Chondrocyte (in vitro differentiated cells): Measurements from ENCODE around the gene SERGEF. TPM values are rescaled to one million over a fixed set of nuclear protein-coding genes. Genes with fewer than 3 reads are reported as not detected.

ENCODE experiments used
- DNase-seq: peaks from one replicate; pipeline ENCODE4 v3.0.0; 2021; ENCODE audit warnings: mixed read lengths, low spot score
- H3K27ac Mint-ChIP-seq: one replicate; pipeline ENCODE4 v1.8.0; 2021; ENCODE audit warnings: mild to moderate bottlenecking, moderate library complexity, mixed read lengths; ENCODE audit not compliant: unreplicated experiment
- H3K27me3 Mint-ChIP-seq: 2 replicates; pipeline ENCODE4 v1.8.0; 2021; ENCODE audit warnings: low read depth, mixed read lengths
- H3K36me3 Mint-ChIP-seq: 2 replicates; pipeline ENCODE4 v1.8.0; 2021; ENCODE audit warnings: low read depth, mixed read lengths
- H3K4me1 Mint-ChIP-seq: 2 replicates; pipeline ENCODE4 v1.8.0; 2021; ENCODE audit warnings: low read depth, mild to moderate bottlenecking, mixed read lengths
- H3K4me3 Mint-ChIP-seq: one replicate; pipeline ENCODE4 v1.8.0; 2021; ENCODE audit warnings: mild to moderate bottlenecking, moderate library complexity, mixed read lengths; ENCODE audit not compliant: unreplicated experiment
- H3K9me3 Mint-ChIP-seq: 2 replicates; pipeline ENCODE4 v1.8.0; 2021; ENCODE audit warnings: low read depth, mixed read lengths
- total RNA-seq: library from RNA; stranded (reverse); gene quantifications from 3 replicates; pipeline ENCODE4 v1.2.1, GENCODE V29; 2021
- TF ChIP-seq, protein P1 (sequence below): fragments of 200-600 bp; sonication (generic); IDR thresholded peaks from 2 replicates; pipeline ENCODE4 v1.5.0; 2021; ENCODE audit warnings: antibody characterized with exemption, mild to moderate bottlenecking, moderate library complexity

The SERGEF gene
- total RNA-seq, 1 donor from 2014 or later = 37.6 TPM

DNA sequence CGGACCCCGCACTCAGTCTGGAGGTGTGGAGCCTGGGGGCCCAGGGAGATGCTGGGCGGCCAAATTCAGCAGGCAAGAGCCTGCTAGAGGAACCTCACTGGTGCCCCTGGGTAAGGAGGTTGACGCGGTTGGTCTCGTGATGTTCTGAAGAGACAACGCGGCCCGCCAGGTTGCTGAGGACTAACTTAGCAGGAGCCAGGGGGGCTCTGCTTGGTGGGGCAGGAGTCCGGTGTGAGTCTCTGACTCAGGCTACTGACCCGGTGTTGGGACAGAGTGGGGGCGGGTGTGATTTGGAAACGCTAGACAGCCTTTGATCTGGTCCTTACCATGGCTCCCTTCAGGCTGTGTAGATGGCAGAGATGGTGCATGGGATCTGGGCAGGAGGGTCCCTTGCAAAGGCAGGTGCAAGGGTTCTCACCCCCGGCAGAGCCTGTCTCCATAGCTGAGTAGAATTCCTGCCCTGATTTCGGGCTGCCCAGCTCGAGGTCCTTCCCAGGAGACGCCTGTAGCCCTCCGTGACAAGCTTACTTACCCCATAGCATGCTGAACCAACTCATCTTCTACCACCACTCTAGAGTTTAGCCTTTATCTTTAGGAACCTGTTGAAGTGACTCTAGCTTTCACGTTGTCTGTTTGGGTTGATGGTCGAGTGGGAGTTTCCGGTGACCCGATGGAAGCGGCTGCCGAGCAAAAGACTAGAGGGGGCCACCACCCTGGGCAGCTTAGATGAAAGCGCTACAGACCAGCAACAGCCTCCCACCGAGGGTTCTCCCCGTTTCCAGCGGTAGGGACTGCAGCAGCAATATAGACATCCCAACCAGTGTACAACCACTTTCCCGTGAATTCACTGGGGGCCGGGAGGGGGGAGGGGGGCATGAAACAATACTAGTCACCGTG lies 239.9 kb downstream of the SERGEF start:
- DNase-seq = no peak
- Mint-ChIP-seq H3K4me3 (no peak overlapping the region), H3K36me3 (peaks cover 3% of the 10 kb centered on the region), H3K4me1 (no peaks in the 10 kb centered on the region), H3K27me3 (peaks cover 3% of the 10 kb centered on the region), H3K27ac (no peak overlapping the region), H3K9me3 (no peaks in the 10 kb centered on the region)
- TF ChIP-seq, protein P1, sequence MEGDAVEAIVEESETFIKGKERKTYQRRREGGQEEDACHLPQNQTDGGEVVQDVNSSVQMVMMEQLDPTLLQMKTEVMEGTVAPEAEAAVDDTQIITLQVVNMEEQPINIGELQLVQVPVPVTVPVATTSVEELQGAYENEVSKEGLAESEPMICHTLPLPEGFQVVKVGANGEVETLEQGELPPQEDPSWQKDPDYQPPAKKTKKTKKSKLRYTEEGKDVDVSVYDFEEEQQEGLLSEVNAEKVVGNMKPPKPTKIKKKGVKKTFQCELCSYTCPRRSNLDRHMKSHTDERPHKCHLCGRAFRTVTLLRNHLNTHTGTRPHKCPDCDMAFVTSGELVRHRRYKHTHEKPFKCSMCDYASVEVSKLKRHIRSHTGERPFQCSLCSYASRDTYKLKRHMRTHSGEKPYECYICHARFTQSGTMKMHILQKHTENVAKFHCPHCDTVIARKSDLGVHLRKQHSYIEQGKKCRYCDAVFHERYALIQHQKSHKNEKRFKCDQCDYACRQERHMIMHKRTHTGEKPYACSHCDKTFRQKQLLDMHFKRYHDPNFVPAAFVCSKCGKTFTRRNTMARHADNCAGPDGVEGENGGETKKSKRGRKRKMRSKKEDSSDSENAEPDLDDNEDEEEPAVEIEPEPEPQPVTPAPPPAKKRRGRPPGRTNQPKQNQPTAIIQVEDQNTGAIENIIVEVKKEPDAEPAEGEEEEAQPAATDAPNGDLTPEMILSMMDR = no peak

DNA sequence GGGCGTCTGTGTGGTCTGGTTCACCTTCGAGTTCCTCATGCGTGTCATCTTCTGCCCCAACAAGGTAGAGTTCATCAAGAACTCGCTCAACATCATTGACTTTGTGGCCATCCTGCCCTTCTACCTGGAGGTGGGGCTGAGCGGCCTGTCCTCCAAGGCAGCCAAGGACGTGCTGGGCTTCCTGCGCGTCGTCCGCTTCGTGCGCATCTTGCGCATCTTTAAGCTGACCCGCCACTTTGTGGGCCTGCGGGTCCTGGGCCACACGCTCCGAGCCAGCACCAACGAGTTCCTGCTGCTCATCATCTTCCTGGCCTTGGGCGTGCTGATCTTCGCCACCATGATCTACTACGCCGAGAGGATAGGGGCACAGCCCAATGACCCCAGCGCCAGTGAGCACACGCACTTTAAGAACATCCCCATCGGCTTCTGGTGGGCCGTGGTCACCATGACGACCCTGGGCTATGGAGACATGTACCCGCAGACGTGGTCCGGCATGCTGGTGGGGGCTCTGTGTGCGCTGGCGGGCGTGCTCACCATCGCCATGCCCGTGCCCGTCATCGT lies 240.9 kb downstream of the SERGEF start:
- no peak overlapping the region for H3K27ac Mint-ChIP-seq
- H3K9me3 Mint-ChIP-seq = no peaks in the 10 kb centered on the region
- peaks cover 1% of the 10 kb centered on the region for H3K27me3 Mint-ChIP-seq
- TF ChIP-seq, protein P1 = no peak
- no peak for DNase-seq
- H3K36me3 Mint-ChIP-seq = no peaks in the 10 kb centered on the region
- H3K4me1 Mint-ChIP-seq = no peaks in the 10 kb centered on the region
- H3K4me3 Mint-ChIP-seq = no peak overlapping the region

DNA sequence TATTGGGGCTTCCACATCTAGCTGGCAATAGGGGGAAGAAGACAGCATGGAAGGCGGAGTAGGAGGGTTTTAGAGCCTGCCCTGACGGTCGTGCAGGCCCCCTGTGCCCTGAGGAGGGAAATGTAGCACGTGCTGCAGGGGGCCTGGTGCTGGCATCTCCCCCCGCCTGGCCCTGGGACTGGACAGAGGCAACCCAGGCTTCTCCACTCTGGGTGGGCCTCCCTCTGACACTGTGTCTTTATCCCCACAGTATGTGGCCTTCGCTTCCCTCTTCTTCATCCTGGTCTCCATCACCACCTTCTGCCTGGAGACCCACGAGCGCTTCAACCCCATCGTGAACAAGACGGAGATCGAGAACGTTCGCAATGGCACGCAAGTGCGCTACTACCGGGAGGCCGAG lies 241.4 kb downstream of the SERGEF start:
- no peak overlapping the region for H3K4me3 Mint-ChIP-seq
- no peaks in the 10 kb centered on the region for H3K36me3 Mint-ChIP-seq
- H3K27me3 Mint-ChIP-seq = peaks cover 1% of the 10 kb centered on the region
- peak; percentile 78 for DNase-seq
- H3K27ac Mint-ChIP-seq = no peak overlapping the region
- TF ChIP-seq, protein P1 = no peak
- no peaks in the 10 kb centered on the region for H3K4me1 Mint-ChIP-seq
- no peaks in the 10 kb centered on the region for H3K9me3 Mint-ChIP-seq

DNA sequence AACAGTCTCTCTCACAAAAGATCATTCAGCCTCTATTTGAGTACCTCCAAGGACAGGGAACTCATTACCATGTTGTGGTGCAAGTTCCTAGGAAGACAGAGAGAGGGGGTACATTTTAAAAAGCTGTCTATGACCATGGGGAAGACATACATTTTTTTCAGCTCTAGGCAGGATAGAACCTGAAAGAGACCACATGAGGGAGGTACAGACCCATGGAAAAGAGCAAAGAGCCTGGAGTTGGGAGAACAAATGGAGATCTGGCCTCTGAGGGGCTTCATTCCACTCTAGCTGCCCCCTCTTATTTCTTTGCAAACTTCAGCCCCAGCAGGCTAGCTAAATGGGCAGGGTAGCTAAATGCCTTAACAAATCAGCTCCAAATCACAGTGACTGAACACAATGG lies 241.9 kb downstream of the SERGEF start:
- Mint-ChIP-seq H3K27me3 (peaks cover 3% of the 10 kb centered on the region), H3K27ac (no peak overlapping the region)
- no peak for DNase-seq

DNA sequence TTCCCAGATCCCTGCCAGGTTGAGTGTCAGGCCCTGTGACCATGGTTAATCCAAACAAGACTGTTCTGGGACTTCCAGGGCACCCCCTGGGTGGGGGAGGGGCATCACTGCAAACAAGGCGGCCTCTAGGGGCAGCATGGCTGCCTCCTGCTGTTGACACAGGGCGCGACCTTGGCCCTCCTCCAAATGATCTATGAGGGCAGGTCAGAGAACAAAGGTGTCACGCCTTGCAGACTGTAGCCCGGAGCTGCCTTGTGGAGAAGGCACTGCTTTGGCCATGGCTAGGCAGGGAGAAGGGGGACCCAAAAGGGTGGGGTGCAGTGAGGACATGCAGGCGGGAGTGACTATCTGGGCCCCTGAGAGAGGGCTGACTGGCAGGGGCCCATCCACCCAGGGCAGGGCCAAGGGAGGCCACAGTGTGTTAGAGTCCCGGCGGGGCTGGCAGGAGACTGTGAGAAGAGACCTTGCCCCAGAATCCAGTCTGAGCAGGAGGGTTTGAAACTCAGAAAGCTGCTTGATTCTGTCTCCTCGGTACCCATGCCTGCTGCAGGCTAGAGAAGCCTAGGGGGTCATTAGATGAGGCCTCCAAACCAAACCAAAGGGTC lies 242.7 kb downstream of the SERGEF start:
- no peak overlapping the region for H3K4me3 Mint-ChIP-seq
- DNase-seq = peak; percentile 78
- H3K4me1 Mint-ChIP-seq = no peaks in the 10 kb centered on the region
- TF ChIP-seq, protein P1 = no peak
- H3K9me3 Mint-ChIP-seq = no peaks in the 10 kb centered on the region
- peaks cover 9% of the 10 kb centered on the region for H3K27me3 Mint-ChIP-seq
- H3K27ac Mint-ChIP-seq = no peak overlapping the region
- no peaks in the 10 kb centered on the region for H3K36me3 Mint-ChIP-seq

More for the DNA sequence above, 241.9 kb downstream of the SERGEF start:
- Mint-ChIP-seq H3K4me3 (no peak overlapping the region), H3K36me3 (no peaks in the 10 kb centered on the region), H3K9me3 (no peaks in the 10 kb centered on the region), H3K4me1 (no peaks in the 10 kb centered on the region)
- TF ChIP-seq, protein P1 = peak; percentile 45
